Neural progenitor cell (in vitro differentiated cells): ENCODE measurements around the gene SNF8.

Experiments used
- CTCF ChIP-seq: fragments of 200-600 bp; sonication (generic); IDR thresholded peaks from 2 replicates; pipeline ENCODE4 v1.5.1; 2017; ENCODE audit warnings: antibody characterized with exemption, mild to moderate bottlenecking
- EZH2 ChIP-seq: fragments of 200-600 bp; sonication (generic); IDR thresholded peaks from 2 replicates; pipeline ENCODE4 v1.6.1; 2017; ENCODE audit warnings: antibody characterized with exemption, mild to moderate bottlenecking, moderate library complexity
- EZH2phosphoT487 ChIP-seq: fragments of 200-600 bp; sonication (generic); IDR thresholded peaks from 2 replicates; pipeline ENCODE4 v1.6.1; 2017; ENCODE audit warnings: antibody characterized with exemption

GRCh38 chr17:48925251-48925990 is 19.2 kb downstream of the SNF8 start:
- TF ChIP-seq CTCF (no peak), EZH2 (no peak), EZH2phosphoT487 (no peak)
